GM12878 (cell line): ENCODE data around the gene TRIM69. TPM values are rescaled to one million over a fixed set of nuclear protein-coding genes. Genes with fewer than 3 reads are reported as not detected.
A peak's percentile ranks its signal among the peaks of the same experiment; 100 is the strongest.

ENCODE experiments used
- KDM1A ChIP-seq: fragments of 200-600 bp; sonication (generic); IDR thresholded peaks from 2 replicates; pipeline ENCODE4 v1.6.1; 2016; ENCODE audit warnings: borderline replicate concordance
- MYB ChIP-seq: fragments of 150-350 bp; IDR thresholded peaks from 2 replicates; pipeline ENCODE4 v1.6.1; 2014; ENCODE audit warnings: mild to moderate bottlenecking, low read depth, low read length, borderline replicate concordance
- NFXL1 ChIP-seq: fragments of 450-650 bp; IDR thresholded peaks from 2 replicates; pipeline ENCODE4 v1.6.1; 2017; ENCODE audit warnings: antibody characterized with exemption, mild to moderate bottlenecking, borderline replicate concordance
- SP1 ChIP-seq: IDR thresholded peaks from one replicate; pipeline ENCODE4 v1.6.1; 2011; ENCODE audit warnings: low read depth, low read length
- WRNIP1 ChIP-seq: IDR thresholded peaks from 2 replicates; pipeline ENCODE4 v1.6.1; 2011; ENCODE audit warnings: low read depth, low read length, improper control_type of control experiment, borderline replicate concordance
- ZBTB40 ChIP-seq: fragments of 450-650 bp; IDR thresholded peaks from 2 replicates; pipeline ENCODE4 v1.6.1; 2016; ENCODE audit warnings: mild to moderate bottlenecking, moderate library complexity, borderline replicate concordance
- polyA plus RNA-seq, 11 experiments: library from polyadenylated mRNA; depleted of rRNA in 4 of 11; unstranded in 6 of 11; stranded (reverse) in 5 of 11; fragments of >200 nt; fragmentation: Nextera tagmentation in 4 of 11; fragmentation: Illumina TruSeq in 1 of 11; extraction: Ambion mirVana in 4 of 11; extraction: Trizol in 1 of 11; gene quantifications; 1 replicate in 1 of 11; 2 replicates in 10 of 11; pipeline versions ENCODE4 v1.2.1 to v1.2.3, GENCODE V29; 2011 to 2016; ENCODE audit warnings: inconsistent platforms in 2 of 11, missing spikeins in 2 of 11, low read depth in 1 of 11
- total RNA-seq, 4 experiments: library from RNA; depleted of rRNA in 3 of 4; stranded (reverse); fragments of >200 nt in 3 of 4; fragmentation: Illumina TruSeq in 1 of 4; extraction: Trizol in 1 of 4; gene quantifications; 2 replicates each; pipeline versions ENCODE4 v1.2.1 to v1.2.3, GENCODE V29; 2013 to 2021

Gene TRIM69
- total and polyA plus RNA-seq, 10 of the 15 experiments (the other 5 are each of a cell fraction or from before 2014, with no cell fraction given): 11.2 to 52.7 (median 37.8) TPM

GRCh38 chr15:44726568-44727484 lies 9.5 kb upstream of the TRIM69 start (continued):
- 0 out of 2 replicates have a peak, but pooled peaks have one; percentile 18 for TF ChIP-seq ZBTB40
- TF ChIP-seq KDM1A: no peak
- TF ChIP-seq WRNIP1: peak; percentile 90; the same call in 1 of the 2 replicates
- TF ChIP-seq NFXL1: no peak
- peak; percentile 64 for TF ChIP-seq SP1
- TF ChIP-seq MYB: no peak
